CD4-positive, CD25-positive, alpha-beta regulatory T cell (primary cell): Measurements from ENCODE around the gene ANAPC15. TPM values are rescaled to one million over a fixed set of nuclear protein-coding genes. Genes with fewer than 3 reads are reported as not detected.

ENCODE experiments used
- ATAC-seq, 2 donors: fragments of 150-1000 bp; cut with Tn5 transposase; one replicate each; pipeline ENCODE4 v1.10.0; 2021; ENCODE audit warnings: low read depth in 2 of 2, moderate number of reproducible peaks in 2 of 2, moderate library complexity in 1 of 2
- DNase-seq, 3 donors: peaks; one replicate each; pipeline versions ENCODE4 v3.0.0 to v3.0.0-alpha.2; 2012 to 2022; ENCODE audit warnings: mixed read lengths in 1 of 3
- H3K27ac ChIP-seq: one replicate; pipeline ENCODE4 v1.7.0; 2013; ENCODE audit warnings: mild to moderate bottlenecking, low read length; ENCODE audit not compliant: insufficient read depth, poor library complexity, severe bottlenecking
- H3K27me3 ChIP-seq: one replicate; pipeline ENCODE4 v1.7.0; 2013; ENCODE audit warnings: low read length; ENCODE audit not compliant: control insufficient read depth, insufficient read depth
- H3K36me3 ChIP-seq: one replicate; pipeline ENCODE4 v1.7.0; 2013; ENCODE audit warnings: mild to moderate bottlenecking, low read length, moderate library complexity; ENCODE audit not compliant: control insufficient read depth, insufficient read depth
- H3K4me1 ChIP-seq: 2 replicates; pipeline ENCODE4 v1.7.0; 2013; ENCODE audit warnings: mild to moderate bottlenecking, low read length; ENCODE audit not compliant: insufficient read depth, control insufficient read depth, poor library complexity, severe bottlenecking
- H3K4me3 ChIP-seq: one replicate; pipeline ENCODE4 v1.7.0; 2013; ENCODE audit warnings: low read depth, mild to moderate bottlenecking, low read length, moderate library complexity
- H3K9me3 ChIP-seq, 2 experiments: 1 replicate in 1 of 2; 2 replicates in 1 of 2; pipeline ENCODE4 v1.7.0; 2013; ENCODE audit warnings: low read length in 2 of 2, mild to moderate bottlenecking in 1 of 2, moderate library complexity in 1 of 2; ENCODE audit not compliant: control insufficient read depth in 2 of 2
- H3K27ac Mint-ChIP-seq, 3 donors: one replicate each; pipeline ENCODE4 v1.8.0; 2020 to 2022; ENCODE audit warnings: mild to moderate bottlenecking in 3 of 3, mixed read lengths in 3 of 3, moderate library complexity in 2 of 3
- H3K27me3 Mint-ChIP-seq: one replicate; pipeline ENCODE4 v1.8.0; 2022; ENCODE audit warnings: mild to moderate bottlenecking, mixed read lengths
- H3K36me3 Mint-ChIP-seq: one replicate; pipeline ENCODE4 v1.8.0; 2020; ENCODE audit warnings: mixed read lengths
- H3K4me1 Mint-ChIP-seq, 4 donors: one replicate each; pipeline ENCODE4 v1.8.0; 2020 to 2022; ENCODE audit warnings: mixed read lengths in 4 of 4, mild to moderate bottlenecking in 1 of 4
- H3K4me3 Mint-ChIP-seq, 4 donors: one replicate each; pipeline ENCODE4 v1.8.0; 2020 to 2022; ENCODE audit warnings: mild to moderate bottlenecking in 4 of 4, mixed read lengths in 4 of 4, moderate library complexity in 3 of 4
- H3K9me3 Mint-ChIP-seq, 7 donors: one replicate each; pipeline ENCODE4 v1.8.0; 2020 to 2022; ENCODE audit warnings: mixed read lengths in 7 of 7, mild to moderate bottlenecking in 3 of 7, moderate library complexity in 2 of 7
- polyA plus RNA-seq, 4 donors: library from polyadenylated mRNA; unstranded; fragments of 300-500 nt; fragmentation: Illumina TruSeq; gene quantifications; one replicate each; pipeline ENCODE4 v1.2.3, GENCODE V29; 2021
- total RNA-seq: library from RNA; stranded (reverse); gene quantifications from one replicate; pipeline ENCODE4 v1.2.3, GENCODE V29; 2022

ANAPC15 gene
- total and polyA plus RNA-seq, 5 donors from 2014 or later, result 46.3 to 103 (median 96.7) TPM

DNA sequence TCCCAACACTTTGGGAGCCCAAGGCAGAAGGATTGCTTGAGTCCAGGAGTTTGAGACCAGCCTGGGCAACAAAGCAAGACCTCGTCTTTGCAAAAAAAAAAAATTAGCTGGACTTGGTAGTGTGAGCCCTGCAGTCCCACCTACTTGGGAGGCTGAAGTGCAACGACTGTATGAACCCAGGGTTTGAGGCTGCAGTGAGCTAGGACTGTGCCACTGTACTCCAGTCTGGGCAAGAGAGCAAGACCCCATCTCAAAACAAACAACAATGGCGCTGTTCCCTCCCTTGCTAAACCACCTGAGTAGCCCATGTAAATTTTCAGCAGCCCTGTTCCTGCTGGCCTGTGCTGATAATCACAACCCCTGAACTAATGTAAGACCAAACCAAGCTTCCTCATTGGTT, 12.5 kb downstream of the ANAPC15 start:
- peaks cover 14% of the 10 kb centered on the region for H3K36me3 Mint-ChIP-seq
- Histone ChIP-seq H3K4me1 (peaks cover 31% of the 10 kb centered on the region), H3K4me3 (no peak overlapping the region), H3K9me3 (no peaks in the 10 kb centered on the region), H3K27ac (no peak overlapping the region), H3K36me3 (peaks cover 39% of the 10 kb centered on the region), H3K27me3 (no peaks in the 10 kb centered on the region)
- peaks cover 24 to 56% (median 31%) of the 10 kb centered on the region in 4 donors for H3K4me1 Mint-ChIP-seq
- no peak for ATAC-seq
- H3K9me3 Mint-ChIP-seq, result peaks cover 0 to 1% (median 0%) of the 10 kb centered on the region in 7 donors
- peak overlapping the region in 2 of 4 donors; percentile 66 to 92 for H3K4me3 Mint-ChIP-seq
- no peak for DNase-seq
- no peaks in the 10 kb centered on the region for H3K27me3 Mint-ChIP-seq
- H3K27ac Mint-ChIP-seq, result peak overlapping the region in 1 of 3 donors; percentile 96

DNA sequence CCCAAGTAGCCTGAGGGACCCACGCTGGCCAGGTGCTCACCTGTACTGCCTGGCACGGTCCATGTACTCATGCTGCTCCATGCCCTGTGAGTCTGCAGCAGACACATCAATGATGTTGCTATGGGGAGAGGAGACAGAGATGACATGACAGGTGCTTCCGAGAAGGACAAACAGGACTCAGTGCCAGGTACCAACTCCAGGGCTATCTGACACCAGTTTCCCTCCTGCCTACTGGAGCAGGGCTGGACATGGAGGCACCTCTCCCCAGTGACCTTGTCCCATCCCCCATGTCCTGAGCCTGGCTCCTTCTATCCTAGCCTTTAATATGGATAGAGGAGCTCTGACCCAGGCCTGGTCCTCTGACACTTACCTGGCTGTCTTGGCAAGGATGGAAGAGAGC, 13.8 kb downstream of the ANAPC15 start:
- H3K36me3 ChIP-seq, result peaks cover 47% of the 10 kb centered on the region
- peaks cover 24 to 46% (median 28%) of the 10 kb centered on the region in 4 donors for H3K4me1 Mint-ChIP-seq
- H3K4me3 ChIP-seq, result no peak overlapping the region
- H3K27me3 ChIP-seq, result no peaks in the 10 kb centered on the region
- peaks cover 9% of the 10 kb centered on the region for H3K36me3 Mint-ChIP-seq
- no peak for DNase-seq
- H3K4me3 Mint-ChIP-seq, result no peak overlapping the region
- H3K27ac Mint-ChIP-seq, result no peak overlapping the region
- no peaks in the 10 kb centered on the region for H3K9me3 ChIP-seq
- H3K27me3 Mint-ChIP-seq, result no peaks in the 10 kb centered on the region
- H3K27ac ChIP-seq, result no peak overlapping the region
- no peak for ATAC-seq
- H3K4me1 ChIP-seq, result peaks cover 27% of the 10 kb centered on the region
- no peaks in the 10 kb centered on the region for H3K9me3 Mint-ChIP-seq

DNA sequence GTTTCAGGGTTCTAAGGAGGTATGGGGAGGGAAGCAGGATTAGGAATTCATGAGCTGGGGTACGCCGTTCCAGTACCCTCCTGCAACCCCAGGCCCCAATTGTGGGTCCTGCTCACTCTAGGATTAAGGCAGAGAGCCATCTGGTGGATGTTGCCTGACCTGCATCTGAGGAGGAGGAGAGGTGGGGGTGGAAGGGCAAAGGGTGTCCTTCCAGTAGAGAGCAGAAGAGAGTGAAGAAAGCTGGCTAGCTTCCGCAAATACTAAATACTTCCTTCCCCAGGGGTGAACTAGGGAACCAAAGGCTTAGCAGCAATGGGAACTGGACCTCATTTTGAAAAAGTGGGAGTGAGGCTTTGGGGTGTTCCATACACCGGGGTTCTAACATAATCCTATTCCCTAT, 21.2 kb downstream of the ANAPC15 start:
- Mint-ChIP-seq H3K4me3 (peak overlapping the region in 1 of 4 donors; percentile 33), H3K36me3 (peaks cover 6% of the 10 kb centered on the region), H3K4me1 (peaks cover 0 to 17% (median 10%) of the 10 kb centered on the region in 4 donors), H3K27ac (peak overlapping the region in 2 of 3 donors; percentile 59 to 80), H3K27me3 (no peaks in the 10 kb centered on the region), H3K9me3 (no peaks in the 10 kb centered on the region)
- H3K9me3 ChIP-seq, result no peaks in the 10 kb centered on the region
- no peaks in the 10 kb centered on the region for H3K27me3 ChIP-seq
- H3K4me1 ChIP-seq, result no peaks in the 10 kb centered on the region
- H3K4me3 ChIP-seq, result no peak overlapping the region
- DNase-seq, result peak; percentile 54 to 75 (median 70)
- ATAC-seq, result peak; percentile 84 to 90
- peaks cover 37% of the 10 kb centered on the region for H3K36me3 ChIP-seq
- H3K27ac ChIP-seq, result no peak overlapping the region

DNA sequence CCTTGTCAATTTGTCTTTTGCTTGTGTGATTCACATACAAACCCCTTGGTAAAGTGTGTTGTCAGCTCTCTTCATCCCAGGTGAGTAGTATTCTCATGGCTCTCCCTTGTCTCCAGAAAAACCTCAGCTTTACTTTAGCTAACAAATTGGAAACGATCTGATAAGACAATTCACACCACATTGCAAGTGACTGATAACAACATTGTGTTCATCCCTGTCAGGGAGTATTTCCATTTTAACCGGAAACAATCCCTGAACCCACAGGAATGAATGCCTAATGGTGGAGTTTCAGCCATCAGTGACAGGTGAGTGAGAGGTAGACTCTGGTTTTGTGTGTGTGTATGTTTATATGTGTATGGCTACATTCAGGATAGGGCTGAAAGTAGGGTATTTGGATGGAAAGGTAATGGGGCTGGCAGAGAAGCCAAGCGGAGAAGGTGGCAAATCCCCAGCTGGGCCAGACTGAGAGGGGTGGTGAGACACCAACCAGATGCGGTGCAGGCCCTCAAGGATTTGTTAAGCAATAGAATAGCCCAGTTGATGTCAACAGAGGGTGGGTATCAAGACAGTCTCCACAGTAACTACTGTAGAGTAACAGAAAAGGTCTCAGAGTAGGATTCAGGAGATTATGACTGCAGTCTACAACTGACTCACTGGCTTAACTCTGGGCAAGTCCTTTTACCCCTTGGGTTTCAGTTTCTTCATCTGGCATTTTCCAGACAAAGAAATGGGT, 24.3 kb downstream of the ANAPC15 start:
- Histone ChIP-seq H3K9me3 (no peaks in the 10 kb centered on the region), H3K4me1 (no peaks in the 10 kb centered on the region), H3K27me3 (no peaks in the 10 kb centered on the region), H3K36me3 (peaks cover 27% of the 10 kb centered on the region), H3K4me3 (no peak overlapping the region), H3K27ac (no peak overlapping the region)
- ATAC-seq, result no peak
- Mint-ChIP-seq H3K27me3 (no peaks in the 10 kb centered on the region), H3K27ac (peak overlapping the region in 2 of 3 donors; percentile 70 to 74), H3K9me3 (no peaks in the 10 kb centered on the region), H3K4me3 (no peak overlapping the region), H3K4me1 (peaks cover 2 to 22% (median 14%) of the 10 kb centered on the region in 4 donors), H3K36me3 (peaks cover 10% of the 10 kb centered on the region)
- no peak for DNase-seq

DNA sequence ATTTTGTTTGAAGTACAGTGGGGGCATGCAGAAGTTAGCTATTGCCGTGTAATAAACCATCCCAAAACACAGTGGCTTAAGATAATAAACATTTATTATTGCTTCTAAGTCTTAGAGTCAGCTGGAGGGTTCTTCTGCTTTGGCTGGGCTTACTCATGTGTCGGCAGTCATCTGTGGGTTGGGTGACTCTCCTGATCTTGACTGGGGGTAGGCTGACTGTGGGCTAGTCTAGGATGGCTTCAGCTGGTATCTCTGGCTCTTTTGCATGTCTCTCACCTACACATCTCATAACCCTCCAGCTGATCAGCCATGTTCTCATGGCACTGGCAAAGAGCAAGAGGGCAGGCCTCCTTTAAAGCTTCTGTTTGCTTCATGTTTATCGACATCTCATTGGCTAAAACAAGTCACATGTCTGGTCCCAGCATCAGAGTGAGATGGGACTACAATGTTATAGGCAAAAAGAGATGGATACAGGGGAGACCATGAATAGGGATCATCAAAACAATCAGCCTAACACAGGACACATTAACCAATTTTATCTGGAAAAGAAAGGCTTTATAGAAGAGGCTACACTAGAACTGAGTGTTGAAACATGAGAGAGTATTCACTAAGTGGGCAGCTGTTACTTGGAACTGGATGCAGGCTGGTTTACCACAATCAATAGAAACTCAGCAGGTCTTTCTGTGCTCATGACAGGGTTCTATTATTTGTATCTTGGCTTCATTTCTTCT, 26.7 kb downstream of the ANAPC15 start:
- Histone ChIP-seq H3K36me3 (peaks cover 27% of the 10 kb centered on the region), H3K27me3 (no peaks in the 10 kb centered on the region), H3K27ac (no peak overlapping the region), H3K4me3 (no peak overlapping the region), H3K9me3 (no peaks in the 10 kb centered on the region), H3K4me1 (peaks cover 8% of the 10 kb centered on the region)
- H3K36me3 Mint-ChIP-seq, result peaks cover 10% of the 10 kb centered on the region
- ATAC-seq, result no peak
- no peaks in the 10 kb centered on the region for H3K9me3 Mint-ChIP-seq
- peak overlapping the region in 2 of 3 donors; percentile 18 to 76 for H3K27ac Mint-ChIP-seq
- H3K4me1 Mint-ChIP-seq, result peaks cover 21 to 23% (median 23%) of the 10 kb centered on the region in 4 donors
- no peak for DNase-seq
- H3K27me3 Mint-ChIP-seq, result no peaks in the 10 kb centered on the region
- H3K4me3 Mint-ChIP-seq, result no peak overlapping the region

- no peaks in the 10 kb centered on the region for H3K27me3 ChIP-seq
- H3K36me3 ChIP-seq, result peaks cover 21% of the 10 kb centered on the region
- Mint-ChIP-seq H3K9me3 (no peaks in the 10 kb centered on the region), H3K36me3 (peaks cover 10% of the 10 kb centered on the region), H3K4me3 (no peak overlapping the region), H3K4me1 (peaks cover 23 to 32% (median 27%) of the 10 kb centered on the region in 4 donors), H3K27me3 (no peaks in the 10 kb centered on the region), H3K27ac (peak overlapping the region in 2 of 3 donors; percentile 18 to 76)
- H3K4me1 ChIP-seq, result peaks cover 9% of the 10 kb centered on the region
- no peaks in the 10 kb centered on the region for H3K9me3 ChIP-seq
- DNase-seq, result no peak
- H3K27ac ChIP-seq, result no peak overlapping the region
- H3K4me3 ChIP-seq, result no peak overlapping the region
- no peak for ATAC-seq
These were observed 27.5 kb downstream of the ANAPC15 start for GRCh38 chr11:72084965-72085364.

- H3K4me1 Mint-ChIP-seq, result peaks cover 23 to 39% (median 32%) of the 10 kb centered on the region in 4 donors
- DNase-seq, result no peak
- Histone ChIP-seq H3K9me3 (no peaks in the 10 kb centered on the region), H3K36me3 (peaks cover 14% of the 10 kb centered on the region), H3K4me1 (peaks cover 17% of the 10 kb centered on the region), H3K4me3 (no peak overlapping the region), H3K27ac (no peak overlapping the region), H3K27me3 (no peaks in the 10 kb centered on the region)
- H3K27me3 Mint-ChIP-seq, result no peaks in the 10 kb centered on the region
- peaks cover 10% of the 10 kb centered on the region for H3K36me3 Mint-ChIP-seq
- ATAC-seq, result no peak
- peak overlapping the region in 2 of 3 donors; percentile 14 to 99 for H3K27ac Mint-ChIP-seq
- H3K4me3 Mint-ChIP-seq, result no peak overlapping the region
- no peaks in the 10 kb centered on the region for H3K9me3 Mint-ChIP-seq
These were observed 28.4 kb downstream of the ANAPC15 start for GRCh38 chr11:72084076-72084475.
